AG04449 (cell line): ENCODE data around the gene RABGGTA.

Experiments used
- CTCF ChIA-PET: fragments of 350-600 bp; formaldehyde crosslinking; extraction: SDS; loops from one replicate; lab custom pipeline; 2021; ENCODE audit warnings: antibody characterized with exemption; lab: Yijun Ruan, JAX
- POLR2A ChIA-PET: fragments of 400-600, 350-600 bp; formaldehyde crosslinking; extraction: SDS; loops from one replicate; lab custom pipeline; 2020; ENCODE audit warnings: antibody characterized with exemption, inconsistent platforms; lab: Yijun Ruan, JAX
- DNase-seq: peaks from one replicate; pipeline ENCODE4 v3.0.0-alpha.2; 2010; ENCODE audit warnings: low read depth, low spot score
- H3K4me3 ChIP-seq: 2 replicates; pipeline ENCODE4 v1.5.1; 2011; ENCODE audit warnings: low read depth, mild to moderate bottlenecking, control low read depth, low read length
- CTCF ChIP-seq: IDR thresholded peaks from one replicate; pipeline ENCODE4 v1.5.1; 2011; ENCODE audit warnings: mild to moderate bottlenecking, moderate library complexity, low read length, control low read depth, inconsistent platforms; ENCODE audit not compliant: insufficient read depth; ENCODE audit errors: missing control alignments

RABGGTA gene

GRCh38 chr14:24289649-24290280 is 18.4 kb upstream of the RABGGTA start:
- POLR2A ChIA-PET: no interaction called here
- TF ChIP-seq CTCF: no peak
- CTCF ChIA-PET: interaction anchor here (1.3 to 5.2 kb wide), 4 partner anchors 9 to 47 kb away, joined by 3 to 34 read pairs (median 6); partner anchors contain the start of genes CIDEB and TINF2
- DNase-seq: no peak
- no peak overlapping the region for H3K4me3 ChIP-seq

- no peak for TF ChIP-seq CTCF
- DNase-seq: no peak
- POLR2A ChIA-PET: no interaction called here
- CTCF ChIA-PET: interaction anchor here (3.1 kb wide), 1 partner anchor 11 kb away, joined by 20 read pairs; no protein-coding TSS in a partner anchor
- no peak overlapping the region for H3K4me3 ChIP-seq
Observed at GRCh38 chr14:24286996-24287395, 15.6 kb upstream of the RABGGTA start.

- POLR2A ChIA-PET: no interaction called here
- TF ChIP-seq CTCF: no peak
- H3K4me3 ChIP-seq: no peak overlapping the region
- DNase-seq: peak; percentile 19
- CTCF ChIA-PET: interaction anchor here (1.6 to 3.1 kb wide), 3 partner anchors 12 to 22 kb away, joined by 6 to 20 read pairs (median 12); partner anchors contain the start of genes CIDEB and RABGGTA
Observed at GRCh38 chr14:24285351-24285750, 14.0 kb upstream of the RABGGTA start.

GRCh38 chr14:24284501-24285035 is 13.2 kb upstream of the RABGGTA start:
- ChIA-PET POLR2A (no interaction called here), CTCF (interaction anchor here (1.5 to 7.7 kb wide), 4 partner anchors 10 to 23 kb away, joined by 6 to 63 read pairs (median 10); partner anchors contain the start of genes CIDEB and RABGGTA)
- TF ChIP-seq CTCF: no peak
- no peak overlapping the region for H3K4me3 ChIP-seq
- DNase-seq: no peak

- DNase-seq: no peak
- no peak overlapping the region for H3K4me3 ChIP-seq
- TF ChIP-seq CTCF: no peak
- ChIA-PET CTCF (interaction anchor here (1.5 to 7.7 kb wide), 7 partner anchors 9 to 42 kb away, joined by 6 to 63 read pairs (median 12); partner anchors contain the start of genes CIDEB, RABGGTA and TINF2), POLR2A (interaction anchor here (1.3 kb wide), 1 partner anchor 13 kb away, joined by 3 read pairs; the partner anchor contains the start of gene RABGGTA)
Observed at GRCh38 chr14:24283796-24284460, 12.5 kb upstream of the RABGGTA start.
